GM12873 (cell line): Measurements from ENCODE around the gene TST.

Experiments
- TF ChIP-seq, protein P1 (sequence below): IDR thresholded peaks from 2 replicates; pipeline ENCODE4 v1.5.1; 2012; ENCODE audit warnings: low read depth, mild to moderate bottlenecking, moderate library complexity, low read length, control low read depth; ENCODE audit not compliant: insufficient read depth; ENCODE audit errors: missing control alignments

The TST gene

DNA sequence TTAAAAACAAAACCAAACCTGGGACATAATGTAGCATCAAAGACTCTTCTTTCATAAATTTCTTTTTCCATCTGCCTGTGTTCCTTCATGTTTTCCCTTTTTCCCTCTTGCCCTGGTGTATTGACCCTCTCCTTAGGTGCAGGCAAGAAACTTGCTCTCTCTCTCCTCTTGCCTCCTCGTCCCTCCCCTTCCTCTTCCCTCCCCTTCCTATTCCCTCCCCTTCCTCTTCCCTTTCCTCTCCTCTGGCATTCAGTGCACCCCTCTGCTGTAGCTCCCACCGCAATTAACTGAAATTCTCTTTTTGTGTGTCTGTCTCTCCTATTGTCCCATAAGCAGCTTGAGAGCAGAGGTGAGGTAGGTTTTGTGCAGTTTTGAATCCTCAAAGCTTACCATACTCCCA is 55.9 kb downstream of the TST start:
- TF ChIP-seq, protein P1, sequence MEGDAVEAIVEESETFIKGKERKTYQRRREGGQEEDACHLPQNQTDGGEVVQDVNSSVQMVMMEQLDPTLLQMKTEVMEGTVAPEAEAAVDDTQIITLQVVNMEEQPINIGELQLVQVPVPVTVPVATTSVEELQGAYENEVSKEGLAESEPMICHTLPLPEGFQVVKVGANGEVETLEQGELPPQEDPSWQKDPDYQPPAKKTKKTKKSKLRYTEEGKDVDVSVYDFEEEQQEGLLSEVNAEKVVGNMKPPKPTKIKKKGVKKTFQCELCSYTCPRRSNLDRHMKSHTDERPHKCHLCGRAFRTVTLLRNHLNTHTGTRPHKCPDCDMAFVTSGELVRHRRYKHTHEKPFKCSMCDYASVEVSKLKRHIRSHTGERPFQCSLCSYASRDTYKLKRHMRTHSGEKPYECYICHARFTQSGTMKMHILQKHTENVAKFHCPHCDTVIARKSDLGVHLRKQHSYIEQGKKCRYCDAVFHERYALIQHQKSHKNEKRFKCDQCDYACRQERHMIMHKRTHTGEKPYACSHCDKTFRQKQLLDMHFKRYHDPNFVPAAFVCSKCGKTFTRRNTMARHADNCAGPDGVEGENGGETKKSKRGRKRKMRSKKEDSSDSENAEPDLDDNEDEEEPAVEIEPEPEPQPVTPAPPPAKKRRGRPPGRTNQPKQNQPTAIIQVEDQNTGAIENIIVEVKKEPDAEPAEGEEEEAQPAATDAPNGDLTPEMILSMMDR, result no peak

DNA sequence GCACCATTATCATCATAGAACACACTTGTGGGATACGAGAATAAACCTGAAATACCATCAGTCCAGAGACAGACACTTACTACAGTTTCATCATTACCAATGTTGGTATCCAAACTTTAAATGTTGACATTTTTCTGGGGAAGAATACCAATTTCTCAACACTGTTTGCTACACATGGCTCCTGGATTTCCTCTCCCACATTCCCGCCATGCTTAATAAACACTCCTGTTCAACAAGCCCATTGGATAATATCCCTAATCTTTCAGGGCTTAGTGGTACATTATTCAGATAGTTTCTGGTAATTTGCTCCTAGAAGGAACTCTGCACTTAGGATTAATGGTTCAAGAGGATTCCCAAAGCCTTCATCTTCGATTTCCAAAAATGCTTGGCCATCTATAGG is 57.6 kb downstream of the TST start:
- TF ChIP-seq, protein P1, result no peak
